HG03520 (cell line): Measurements from ENCODE around the gene CFAP74.

Experiments used
- ATAC-seq: cut with Tn5 transposase; IDR thresholded peaks from one replicate; pipeline ENCODE4 v1.9.1; 2021; ENCODE audit warnings: mild to moderate bottlenecking, moderate library complexity; ENCODE audit not compliant: unreplicated experiment

Gene CFAP74

DNA sequence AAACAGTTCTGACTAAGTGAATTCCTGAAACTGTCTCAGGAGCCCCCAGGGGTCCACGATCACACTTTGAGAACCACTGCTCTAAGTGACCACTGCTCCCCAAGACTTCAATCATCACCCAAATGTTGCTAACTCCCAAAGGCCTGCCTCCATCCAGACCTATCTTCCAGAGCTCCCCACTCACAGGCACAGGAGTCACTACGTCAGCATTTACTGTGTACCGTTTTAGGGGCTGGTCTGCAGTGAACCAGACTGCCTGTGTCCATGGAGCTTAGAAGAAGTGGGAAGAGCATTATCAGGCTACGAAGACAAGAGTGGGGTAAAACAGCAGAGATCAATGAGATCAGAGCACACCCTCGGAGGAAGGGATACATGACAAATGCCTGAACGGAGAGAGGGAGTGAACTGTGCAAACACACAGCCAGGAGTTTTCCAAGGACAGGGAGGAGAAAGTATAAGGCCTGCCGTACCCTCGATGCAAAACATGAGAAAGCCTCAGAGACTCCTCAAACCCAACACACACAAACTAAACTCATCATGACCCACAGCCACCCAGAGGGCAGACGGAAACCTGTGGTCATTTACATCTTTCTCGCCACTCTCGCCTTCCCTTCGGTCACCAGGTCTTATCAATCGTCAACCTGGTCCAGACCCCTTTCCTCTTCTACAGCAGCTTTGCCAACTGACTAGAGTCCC, 122.8 kb downstream of the CFAP74 start:
- no peak for ATAC-seq

GRCh38 chr1:1879942-1880341, 123.6 kb downstream of the CFAP74 start:
- no peak for ATAC-seq

GRCh38 chr1:1877865-1878436, 125.6 kb downstream of the CFAP74 start:
- no peak for ATAC-seq

- ATAC-seq = no peak
Measured at GRCh38 chr1:1876335-1876930, 127.2 kb downstream of the CFAP74 start.

- no peak for ATAC-seq
Measured at GRCh38 chr1:1875932-1876331, 127.7 kb downstream of the CFAP74 start.

DNA sequence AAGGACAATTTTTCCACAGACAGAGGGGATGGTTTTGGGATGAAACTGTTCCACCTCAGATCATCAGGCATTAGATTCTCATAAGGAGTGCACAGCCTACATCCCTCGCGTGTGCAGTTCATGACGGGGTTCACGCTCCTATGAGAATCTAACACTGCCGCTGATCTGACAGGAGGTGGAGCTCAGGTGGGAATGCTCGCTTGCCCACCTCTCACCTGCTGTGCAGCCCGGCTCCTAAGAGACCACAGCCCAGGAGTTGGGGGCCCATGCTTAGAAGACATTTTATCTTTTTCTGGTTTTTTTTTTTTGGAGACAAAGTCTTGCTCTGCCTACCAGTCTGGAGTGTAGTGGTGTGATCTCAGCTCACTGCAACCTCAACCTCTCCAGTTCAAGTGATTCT, 128.7 kb downstream of the CFAP74 start:
- ATAC-seq = no peak

DNA sequence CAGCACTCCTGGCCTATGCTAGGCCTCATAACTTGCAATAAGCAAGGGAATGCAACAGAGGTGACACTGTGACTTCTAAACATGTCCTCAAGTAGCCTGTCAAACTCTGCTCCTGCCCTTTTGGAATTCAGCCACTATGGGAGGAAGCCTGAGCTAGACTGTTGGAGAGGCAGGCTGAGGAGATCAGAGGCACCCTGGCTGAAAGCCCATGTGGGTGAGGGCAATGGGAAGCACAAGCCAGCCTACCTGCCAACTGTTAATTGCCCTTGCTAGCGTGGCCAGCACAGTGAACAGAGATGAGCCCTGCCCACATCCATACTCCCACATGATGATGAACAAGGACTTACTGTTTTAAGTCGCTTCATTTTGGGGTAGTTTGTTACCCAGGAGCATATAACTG, 130.4 kb downstream of the CFAP74 start:
- ATAC-seq = no peak

GRCh38 chr1:1872329-1872994, 131.1 kb downstream of the CFAP74 start:
- ATAC-seq = no peak
